Kidney (tissue), 14 donors: Measurements from ENCODE around the gene GMIP. TPM values are rescaled to one million over a fixed set of nuclear protein-coding genes. Genes with fewer than 3 reads are reported as not detected.

Source experiments
- DNase-seq, 5 donors: peaks; one replicate each; pipeline ENCODE4 v3.0.0-alpha.2; 2013 to 2020
- FAIRE-seq: peaks from 2 replicates; lab custom pipeline; 2012; peaks lifted over from hg19 to GRCh38; lab: Jason Lieb, UNC
- H3K27ac ChIP-seq, 2 donors: one replicate each; pipeline ENCODE4 v1.7.0; 2013; ENCODE audit warnings: low read depth in 2 of 2, low read length in 2 of 2, inconsistent platforms in 1 of 2
- H3K27me3 ChIP-seq: one replicate; pipeline ENCODE4 v1.7.1; 2013; ENCODE audit warnings: low read length, inconsistent platforms; ENCODE audit not compliant: control insufficient read depth, insufficient read depth
- H3K36me3 ChIP-seq, 3 donors: one replicate each; pipeline versions ENCODE4 v1.7.0 to v1.7.1; 2013; ENCODE audit warnings: low read length in 3 of 3, control low read depth in 1 of 3, inconsistent platforms in 1 of 3; ENCODE audit not compliant: insufficient read depth in 3 of 3, control insufficient read depth in 2 of 3
- H3K4me1 ChIP-seq, 3 donors: one replicate each; pipeline versions ENCODE4 v1.7.0 to v1.7.1; 2013; ENCODE audit warnings: low read length in 3 of 3, inconsistent platforms in 1 of 3, low read depth in 1 of 3; ENCODE audit not compliant: control insufficient read depth in 2 of 3, insufficient read depth in 2 of 3
- H3K4me3 ChIP-seq, 3 donors: one replicate each; pipeline versions ENCODE4 v1.7.0 to v1.8.1; 2013; ENCODE audit warnings: low read length in 3 of 3, control low read depth in 1 of 3, inconsistent platforms in 1 of 3
- H3K9ac ChIP-seq, 3 donors: one replicate each; pipeline versions ENCODE4 v1.7.0 to v1.7.1; 2013; ENCODE audit warnings: low read length in 3 of 3, control low read depth in 1 of 3, inconsistent platforms in 1 of 3
- H3K9me3 ChIP-seq, 3 donors: one replicate each; pipeline versions ENCODE4 v1.7.0 to v1.7.1; 2013; ENCODE audit warnings: low read length in 3 of 3, control low read depth in 1 of 3, inconsistent platforms in 1 of 3; ENCODE audit not compliant: control insufficient read depth in 2 of 3, insufficient read depth in 1 of 3
- intact Hi-C: fragments of 100-400 bp; cut with DNase I; formaldehyde crosslinking; loops from one replicate; pipeline ENCODE4 v1.11.1; 2022
- polyA plus RNA-seq: library from polyadenylated mRNA; stranded (reverse); fragments of 350-450 nt; fragmentation: Illumina TruSeq; extraction: RNeasy Lipid Tissue Mini Kit (QIAGEN cat#74804); gene quantifications from one replicate; pipeline ENCODE4 v1.2.3, GENCODE V29; 2014; ENCODE audit warnings: low read depth, low replicate concordance; ENCODE audit not compliant: insufficient read depth
- total RNA-seq: library from RNA; stranded (reverse); fragmentation: NEBNext Ultra II Directional; extraction: Animal tissue kit (Norgen Biotek cat#: 25700); gene quantifications from one replicate; pipeline ENCODE4 v1.2.1, GENCODE V29; 2021
- TF ChIP-seq, protein P1 (sequence below): IDR thresholded peaks from 3 replicates; pipeline ENCODE4 v1.5.1; 2012; ENCODE audit warnings: mild to moderate bottlenecking, moderate library complexity, borderline replicate concordance; ENCODE audit not compliant: insufficient read depth; ENCODE audit errors: extremely low read depth
- donor health status: control.
- donor health status: control.
- donor health status: control.
- donor health status: control.
- donor health status: control.
- donor health status: DM: yes; HTN: yes; CAD: no.
- donor health status: Normal renal cell carcinoma (clear cell type).

The GMIP gene
- total and polyA plus RNA-seq, 2 donors from 2014 or later = 3.3 to 18.8 TPM

DNA sequence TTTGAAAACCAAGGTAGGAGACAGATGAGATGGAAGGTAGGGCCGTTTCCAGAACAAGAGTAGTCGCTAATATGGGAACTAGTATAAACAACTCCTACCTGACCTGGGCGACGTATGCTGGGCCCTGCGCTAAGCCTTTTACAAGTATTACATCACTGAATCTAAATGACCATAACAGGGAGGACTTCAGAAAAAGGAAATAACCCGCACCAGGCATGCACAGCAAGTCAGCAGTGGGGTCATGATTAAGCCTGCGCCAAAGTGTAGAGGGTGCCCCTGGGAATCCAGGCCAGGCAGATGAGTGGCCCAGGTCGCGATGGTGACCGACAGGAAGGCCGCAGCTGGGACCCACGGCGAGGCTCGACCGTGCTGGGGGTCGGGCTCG is 19.4 kb upstream of the GMIP start:
- TF ChIP-seq, protein P1, sequence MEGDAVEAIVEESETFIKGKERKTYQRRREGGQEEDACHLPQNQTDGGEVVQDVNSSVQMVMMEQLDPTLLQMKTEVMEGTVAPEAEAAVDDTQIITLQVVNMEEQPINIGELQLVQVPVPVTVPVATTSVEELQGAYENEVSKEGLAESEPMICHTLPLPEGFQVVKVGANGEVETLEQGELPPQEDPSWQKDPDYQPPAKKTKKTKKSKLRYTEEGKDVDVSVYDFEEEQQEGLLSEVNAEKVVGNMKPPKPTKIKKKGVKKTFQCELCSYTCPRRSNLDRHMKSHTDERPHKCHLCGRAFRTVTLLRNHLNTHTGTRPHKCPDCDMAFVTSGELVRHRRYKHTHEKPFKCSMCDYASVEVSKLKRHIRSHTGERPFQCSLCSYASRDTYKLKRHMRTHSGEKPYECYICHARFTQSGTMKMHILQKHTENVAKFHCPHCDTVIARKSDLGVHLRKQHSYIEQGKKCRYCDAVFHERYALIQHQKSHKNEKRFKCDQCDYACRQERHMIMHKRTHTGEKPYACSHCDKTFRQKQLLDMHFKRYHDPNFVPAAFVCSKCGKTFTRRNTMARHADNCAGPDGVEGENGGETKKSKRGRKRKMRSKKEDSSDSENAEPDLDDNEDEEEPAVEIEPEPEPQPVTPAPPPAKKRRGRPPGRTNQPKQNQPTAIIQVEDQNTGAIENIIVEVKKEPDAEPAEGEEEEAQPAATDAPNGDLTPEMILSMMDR = no peak
- intact Hi-C loops = no loop called here
- Histone ChIP-seq H3K9me3 (no peaks in the 10 kb centered on the region), H3K27me3 (no peaks in the 10 kb centered on the region), H3K4me1 (peaks cover 0 to 17% (median 7%) of the 10 kb centered on the region in 3 donors), H3K27ac (peak overlapping the region in 1 of 2 donors; percentile 94), H3K9ac (peak overlapping the region; percentile 62 to 77 (median 67)), H3K4me3 (peak overlapping the region; percentile 79 to 98 (median 92)), H3K36me3 (peaks cover 0 to 9% (median 6%) of the 10 kb centered on the region in 3 donors)
- no peak for FAIRE-seq
- no peak for DNase-seq

DNA sequence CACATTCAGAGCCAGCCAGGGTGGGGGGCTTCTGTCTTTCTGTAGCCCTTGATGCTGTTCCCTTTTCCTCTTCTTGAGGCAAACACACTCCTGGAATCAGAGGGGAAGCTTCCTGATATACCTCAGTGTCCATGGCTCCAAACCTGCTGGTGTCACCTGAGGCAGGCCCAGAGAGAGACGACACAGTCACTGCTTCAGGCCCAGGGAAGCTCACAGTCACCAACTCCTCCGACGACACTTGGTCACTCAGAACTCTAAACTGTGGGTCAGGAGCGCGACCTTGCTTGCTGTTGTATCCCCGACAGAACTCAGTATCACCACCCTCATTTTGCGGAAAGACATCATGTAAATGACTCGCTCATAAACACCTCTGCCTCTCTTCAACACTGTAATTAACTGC is 18.9 kb upstream of the GMIP start:
- H3K27ac ChIP-seq = no peak overlapping the region
- peaks cover 0 to 17% (median 7%) of the 10 kb centered on the region in 3 donors for H3K4me1 ChIP-seq
- no peak for FAIRE-seq
- intact Hi-C loops = no loop called here
- DNase-seq = peak in 2 of 5 donors; percentile 32 to 33
- H3K9me3 ChIP-seq = no peaks in the 10 kb centered on the region
- H3K36me3 ChIP-seq = peaks cover 0 to 13% (median 6%) of the 10 kb centered on the region in 3 donors
- peak overlapping the region in 2 of 3 donors; percentile 62 to 67 for H3K9ac ChIP-seq
- H3K4me3 ChIP-seq = peak overlapping the region; percentile 79 to 98 (median 92)
- no peaks in the 10 kb centered on the region for H3K27me3 ChIP-seq
- TF ChIP-seq, protein P1 = no peak

DNA sequence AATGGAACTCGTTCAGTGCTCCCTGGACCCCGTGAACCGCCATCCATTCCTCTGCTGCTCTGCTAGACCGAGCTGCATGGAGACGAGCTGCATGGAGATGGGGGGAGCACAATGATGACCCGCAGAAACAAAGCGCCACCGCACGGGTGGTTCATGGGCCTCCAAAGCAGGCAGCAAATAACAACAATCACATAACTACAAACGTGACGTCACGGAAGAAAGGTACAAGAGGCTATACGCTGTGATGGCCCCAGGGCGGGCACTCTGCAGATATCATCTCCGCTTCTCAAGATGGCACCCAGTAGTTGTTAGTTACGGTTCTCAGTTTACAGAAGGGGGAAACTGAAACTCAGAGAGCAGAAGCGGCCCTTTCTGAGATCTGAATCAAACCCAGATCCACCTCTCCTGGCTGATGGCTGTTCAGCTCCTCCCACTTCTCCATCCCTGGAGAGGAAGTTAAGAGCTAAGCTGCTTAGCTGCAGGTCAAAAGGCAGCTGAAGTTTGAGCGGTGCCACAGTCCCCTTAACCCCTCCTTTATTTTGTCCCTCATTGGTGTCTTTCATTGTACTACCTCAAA is 18.3 kb upstream of the GMIP start:
- TF ChIP-seq, protein P1 = no peak
- Histone ChIP-seq H3K36me3 (peaks cover 0 to 18% (median 9%) of the 10 kb centered on the region in 3 donors), H3K9ac (no peak overlapping the region), H3K27ac (no peak overlapping the region), H3K9me3 (no peaks in the 10 kb centered on the region), H3K4me3 (peak overlapping the region in 1 of 3 donors; percentile 92), H3K4me1 (peaks cover 0 to 17% (median 7%) of the 10 kb centered on the region in 3 donors), H3K27me3 (no peaks in the 10 kb centered on the region)
- peak in 2 of 5 donors; percentile 37 to 72 for DNase-seq
- intact Hi-C loops = no loop called here
- no peak for FAIRE-seq
